HG03097 (cell line): ENCODE measurements around the gene PLCB4.
"Not testable (repeated sequence)": the region's sequence is repeated elsewhere in the genome, so short reads cannot be mapped to it uniquely, and the experiment has no call there.

ENCODE experiments used
- ATAC-seq: cut with Tn5 transposase; IDR thresholded peaks from one replicate; pipeline ENCODE4 v1.9.1; 2021; ENCODE audit not compliant: unreplicated experiment, low FRiP score

PLCB4 gene

GRCh38 chr20:9348316-9348715 lies 279.4 kb downstream of the PLCB4 start:
- ATAC-seq, result no peak

- ATAC-seq, result no peak
Measured at GRCh38 chr20:9348747-9349146, 279.9 kb downstream of the PLCB4 start.

DNA sequence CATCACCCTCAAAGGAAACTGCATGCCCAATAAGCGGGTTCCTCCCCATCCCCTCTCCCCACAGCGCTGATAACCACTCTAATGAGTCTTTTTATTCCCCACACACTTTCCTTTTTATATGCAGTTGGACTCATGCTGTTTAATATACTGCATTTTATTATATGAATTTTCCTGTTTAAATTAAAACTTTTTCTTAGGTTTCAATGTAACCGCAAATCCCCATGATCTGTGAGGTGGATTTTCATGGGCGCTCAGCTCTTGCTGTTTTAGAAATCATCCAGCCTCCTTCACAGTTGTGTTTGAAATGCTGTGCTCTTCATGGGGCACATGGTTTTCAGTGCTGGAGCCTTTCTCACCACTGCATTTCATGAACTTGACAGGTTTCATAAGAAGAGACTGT lies 280.4 kb downstream of the PLCB4 start:
- ATAC-seq, result no peak

GRCh38 chr20:9352739-9353138 lies 283.9 kb downstream of the PLCB4 start:
- ATAC-seq, result no peak

GRCh38 chr20:9353180-9353915 lies 284.5 kb downstream of the PLCB4 start:
- ATAC-seq, result no peak

- no peak for ATAC-seq
Measured at GRCh38 chr20:9353916-9354276, 285.0 kb downstream of the PLCB4 start.

DNA sequence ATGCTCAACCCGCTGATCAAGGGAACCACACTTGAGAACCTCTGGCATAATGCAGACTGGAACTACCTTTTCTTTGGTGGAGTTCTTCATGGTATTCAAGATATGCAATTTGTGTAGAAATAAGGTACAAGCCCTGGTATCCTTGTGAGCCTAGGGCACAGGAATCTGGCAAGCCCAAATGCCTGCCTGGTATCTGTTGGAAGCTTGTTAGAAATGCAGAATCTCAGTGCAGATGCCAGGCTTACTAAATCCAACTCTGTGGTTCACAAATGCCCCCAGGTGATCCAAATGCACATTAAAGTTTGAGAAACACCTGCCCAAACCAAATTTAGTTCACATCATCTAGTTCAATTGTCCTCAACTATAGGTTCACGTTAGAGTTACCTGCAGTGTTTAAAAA lies 285.7 kb downstream of the PLCB4 start:
- ATAC-seq, result no peak

GRCh38 chr20:9358001-9358400 lies 289.1 kb downstream of the PLCB4 start:
- ATAC-seq, result no peak

DNA sequence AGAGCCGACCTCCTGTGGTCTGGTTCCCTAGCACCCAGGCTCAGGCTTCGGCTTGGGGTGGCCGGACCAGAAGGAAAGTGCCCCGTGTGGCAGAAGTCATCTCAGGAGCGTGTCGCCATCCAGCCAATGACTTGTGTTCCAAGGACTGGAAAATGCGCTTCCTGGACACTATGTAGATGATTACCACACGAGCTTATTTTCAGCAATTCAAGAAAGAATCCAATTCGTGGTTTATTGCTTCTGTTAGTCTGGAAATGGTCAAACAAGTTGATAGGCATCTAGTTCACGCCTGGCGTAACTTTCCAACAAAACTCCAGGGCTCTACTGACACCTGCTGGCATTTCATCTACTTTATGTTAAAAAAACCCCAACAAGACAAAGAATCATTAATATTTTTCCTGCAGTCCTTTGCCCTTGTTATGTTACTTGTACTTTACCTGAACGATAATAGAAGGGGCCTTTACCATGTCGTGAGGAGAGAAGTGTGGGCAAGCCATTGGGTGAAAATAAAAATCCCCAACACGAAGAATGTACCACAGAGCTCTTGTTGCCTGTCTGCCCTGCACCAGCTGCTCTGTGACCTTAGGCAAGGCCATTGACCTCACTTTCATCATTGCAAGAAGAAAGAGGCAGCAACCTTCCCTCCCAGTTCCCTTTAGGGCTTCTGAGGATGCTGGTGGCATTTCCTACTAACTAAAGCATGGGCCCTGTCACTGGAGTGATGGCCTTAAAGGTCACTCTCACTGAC lies 290.8 kb downstream of the PLCB4 start:
- no peak for ATAC-seq

GRCh38 chr20:9360431-9360830 lies 291.5 kb downstream of the PLCB4 start:
- no peak for ATAC-seq

DNA sequence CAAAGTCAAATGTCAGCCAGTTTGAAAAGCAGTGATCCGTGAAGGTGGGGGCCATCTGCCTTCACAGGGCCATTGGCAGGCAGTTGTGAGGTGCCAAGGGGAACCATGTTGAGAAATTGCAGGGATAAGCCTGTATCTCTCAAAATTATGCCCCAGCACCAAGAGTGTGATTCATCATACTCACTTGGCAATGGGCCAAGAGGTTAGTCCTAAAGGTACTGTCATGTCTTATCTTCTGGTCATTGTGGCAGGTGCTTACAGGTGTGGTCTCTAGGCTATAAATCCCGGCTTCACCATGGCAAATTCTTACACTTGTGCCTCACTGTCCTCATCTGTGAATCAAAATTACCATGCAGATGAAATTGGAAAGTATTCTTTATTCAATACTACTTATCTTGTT lies 294.8 kb downstream of the PLCB4 start:
- ATAC-seq, result no peak

- no peak for ATAC-seq
Measured at GRCh38 chr20:9367328-9367727, 298.4 kb downstream of the PLCB4 start.

DNA sequence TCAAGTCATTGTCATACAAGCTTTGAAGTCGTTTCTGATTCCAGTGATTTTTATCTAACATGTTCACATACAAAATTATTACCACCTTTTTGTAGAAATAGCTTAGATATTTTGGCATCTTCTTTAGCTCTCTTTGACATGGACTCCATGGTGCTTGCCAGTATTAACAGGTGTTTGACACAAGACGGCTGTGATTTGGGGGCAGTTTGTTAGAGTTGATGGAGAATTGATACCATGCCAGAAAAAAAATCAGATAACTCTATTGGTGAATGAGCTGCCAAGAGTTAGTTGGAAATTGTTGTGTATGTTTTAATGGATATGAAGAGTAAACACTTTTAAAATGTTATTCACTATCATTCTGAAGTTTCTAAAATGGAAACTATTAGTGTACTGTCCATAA lies 298.9 kb downstream of the PLCB4 start:
- no peak for ATAC-seq

GRCh38 chr20:9368893-9369292 lies 300.0 kb downstream of the PLCB4 start:
- ATAC-seq, result no peak

DNA sequence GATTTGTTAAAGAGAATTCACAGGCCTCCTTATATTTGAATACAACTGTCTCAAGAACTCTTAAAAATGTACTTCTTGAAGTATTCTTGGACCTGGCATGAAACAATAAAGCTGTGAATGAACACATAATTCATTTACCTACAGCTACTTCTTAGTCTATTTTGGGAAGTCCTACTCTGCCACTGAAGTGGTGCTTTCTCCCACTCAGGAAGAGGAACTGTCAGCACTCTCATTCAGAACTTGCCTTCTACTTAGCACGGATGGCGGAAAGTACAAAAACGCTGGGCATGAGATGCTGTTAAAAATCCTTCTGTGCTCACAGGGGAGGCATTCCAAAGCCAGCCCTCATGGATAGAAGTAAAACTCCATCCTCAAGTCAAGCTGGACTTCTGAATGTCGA lies 300.7 kb downstream of the PLCB4 start:
- no peak for ATAC-seq

GRCh38 chr20:9374072-9374471 lies 305.2 kb downstream of the PLCB4 start:
- ATAC-seq, result no peak

GRCh38 chr20:9374480-9374879 lies 305.6 kb downstream of the PLCB4 start:
- no peak for ATAC-seq

DNA sequence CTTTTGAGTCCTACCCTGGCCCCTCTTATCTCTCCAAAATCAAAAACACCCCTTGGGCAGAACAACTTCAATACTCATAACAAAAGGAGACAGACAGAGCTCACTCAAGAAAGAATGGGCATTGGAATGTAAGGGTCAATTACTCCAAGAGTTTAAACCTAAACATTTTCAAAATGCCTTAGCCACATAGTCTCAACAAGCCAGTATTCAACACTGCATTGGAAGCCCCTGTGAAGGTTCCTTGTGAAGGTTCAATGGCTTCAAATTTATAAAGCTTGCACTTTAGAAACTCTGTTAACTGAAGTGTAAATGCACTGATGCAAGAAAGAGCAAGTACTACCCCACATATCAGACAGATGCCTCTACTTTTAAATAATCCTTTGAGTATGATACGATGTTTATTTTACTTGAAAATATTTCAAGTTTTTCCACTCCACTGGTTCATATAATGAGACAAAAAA lies 306.4 kb downstream of the PLCB4 start:
- no peak for ATAC-seq

- ATAC-seq, result no peak
Measured at GRCh38 chr20:9377007-9377406, 308.1 kb downstream of the PLCB4 start.

- not testable (repeated sequence) for ATAC-seq
Measured at GRCh38 chr20:9385345-9386310, 316.7 kb downstream of the PLCB4 start.
